GM19397 (cell line): ENCODE data around the gene SDC3.
A peak's percentile ranks its signal among the peaks of the same experiment; 100 is the strongest.

Experiments
- ATAC-seq: cut with Tn5 transposase; IDR thresholded peaks from one replicate; pipeline ENCODE4 v1.9.1; 2021; ENCODE audit warnings: mild to moderate bottlenecking, moderate library complexity; ENCODE audit not compliant: unreplicated experiment

The SDC3 gene

GRCh38 chr1:30823969-30824735 is 84.4 kb downstream of the SDC3 start:
- peak; percentile 89 for ATAC-seq

DNA sequence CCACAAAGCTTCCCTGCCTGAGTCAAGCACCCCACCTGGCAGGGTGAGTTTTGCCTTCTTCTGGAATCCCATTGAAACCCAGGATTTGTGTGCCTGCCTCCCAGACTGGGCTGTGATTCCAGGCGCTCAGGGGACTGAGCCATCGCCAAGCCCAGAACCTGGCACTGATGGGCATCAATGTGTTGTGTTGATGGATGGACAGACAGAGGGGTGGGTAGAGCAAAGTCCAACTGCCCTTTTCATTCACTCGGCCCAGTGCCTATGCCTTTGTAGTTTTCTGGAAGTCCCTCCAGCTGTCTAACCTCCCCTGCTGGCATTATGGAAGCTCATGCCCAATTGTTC is 85.0 kb downstream of the SDC3 start:
- ATAC-seq, result no peak

GRCh38 chr1:30822966-30823581 is 85.5 kb downstream of the SDC3 start:
- ATAC-seq, result no peak

GRCh38 chr1:30822006-30822405 is 86.6 kb downstream of the SDC3 start:
- no peak for ATAC-seq

DNA sequence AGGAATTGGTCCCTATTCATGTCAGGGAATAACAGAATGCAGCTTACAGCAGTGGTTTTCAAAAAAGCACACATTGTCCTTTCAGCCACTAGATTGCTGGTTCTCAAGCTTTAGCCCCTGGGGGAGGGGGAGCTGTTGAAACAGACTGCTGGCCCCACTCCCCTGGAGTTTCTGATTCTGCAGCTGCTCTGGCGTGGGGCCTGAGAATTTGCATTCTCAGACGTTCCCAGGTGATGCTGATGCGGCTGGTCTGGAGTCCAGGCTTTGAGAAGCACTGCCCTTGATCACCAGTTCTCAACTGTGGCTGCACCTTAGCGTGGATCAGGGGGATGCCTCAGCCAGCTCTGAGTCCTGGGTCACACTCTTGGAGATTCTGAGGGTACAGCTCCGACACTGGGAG is 88.3 kb downstream of the SDC3 start:
- ATAC-seq, result no peak
